Activated T-cell treated with anti-CD3 and anti-CD28 coated beads, Interleukin-2, amount 50 U/mL, for 72 hours (primary cell): ENCODE measurements around the gene RFX2. TPM values are rescaled to one million over a fixed set of nuclear protein-coding genes. Genes with fewer than 3 reads are reported as not detected.

Source experiments
- total RNA-seq, 2 donors: library from RNA; stranded (reverse); gene quantifications; one replicate each; pipeline ENCODE4 v1.2.3, GENCODE V29; 2022

Gene RFX2
- total RNA-seq, 2 donors from 2014 or later, result 8.7 to 11.6 TPM

Other genes with a start within 250 kb of the RFX2 start
- 1 to 10 TPM in 1 of 2 donors, under 1 TPM in 1; 0.44 to 1.7 TPM for gene FUT5, start 240.0 kb downstream of the RFX2 start, total RNA-seq
- gene NDUFA11, start 206.7 kb downstream of the RFX2 start, total RNA-seq, result 100 to 1,000 TPM; 158 to 174 TPM
- 10 to 100 TPM in 1 of 2 donors, 1 to 10 TPM in 1; 8.7 to 10.5 TPM for gene VMAC, start 205.6 kb downstream of the RFX2 start, total RNA-seq
- 10 to 100 TPM; 12.9 to 20.9 TPM for gene CAPS, start 196.2 kb downstream of the RFX2 start, total RNA-seq
- 100 to 1,000 TPM in 1 of 2 donors, 10 to 100 TPM in 1; 89.2 to 108 TPM for gene RANBP3, start 132.4 kb downstream of the RFX2 start, total RNA-seq
- not detected for gene ACSBG2, start 25.2 kb upstream of the RFX2 start, total RNA-seq
- 10 to 100 TPM; 39.9 to 44.5 TPM for gene MLLT1, start 169.5 kb upstream of the RFX2 start, total RNA-seq
- under 1 TPM in 1 of 2 donors, not detected in 1; 0.34 TPM for gene ACER1, start 223.1 kb upstream of the RFX2 start, total RNA-seq